Amniotic stem cell (primary cell): ENCODE measurements around the gene WDR1.

Source experiments
- DNase-seq: peaks from one replicate; lab custom pipeline; 2025; lab: John Stamatoyannopoulos, UW

Gene WDR1

DNA sequence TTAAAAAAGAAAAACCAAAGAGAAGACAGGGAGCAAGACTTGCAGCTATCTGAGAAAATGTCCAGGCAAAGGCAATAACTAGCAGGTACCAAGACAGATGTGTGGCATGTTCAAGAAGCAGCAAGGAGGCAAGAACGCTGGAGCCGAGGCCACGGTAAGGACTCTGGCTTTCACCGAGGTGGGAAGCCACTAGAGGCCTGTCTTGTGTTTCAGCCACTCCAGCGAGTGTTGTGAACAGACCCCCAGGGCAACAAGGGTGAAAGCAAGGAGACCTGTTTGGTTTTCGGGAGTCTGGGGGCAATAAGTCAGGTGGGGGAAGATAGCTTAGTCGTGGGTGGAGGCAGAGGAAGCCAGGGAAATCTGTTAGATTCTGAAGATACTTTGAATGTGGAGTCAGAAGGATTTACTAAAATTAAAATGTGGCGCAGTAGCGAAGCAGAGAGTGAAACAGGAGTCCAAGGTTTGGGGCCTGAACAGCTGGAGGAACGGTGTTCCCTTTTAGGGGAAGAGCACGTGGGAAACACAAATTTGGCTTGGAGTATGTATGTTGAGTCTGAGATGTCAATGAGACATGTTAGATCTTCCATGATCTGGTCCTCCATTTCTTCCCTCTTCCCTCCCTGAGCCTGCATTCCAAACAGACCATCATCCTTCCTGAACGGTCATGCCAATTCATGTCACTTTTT lies 3.1 kb downstream of the WDR1 start:
- DNase-seq = no peak

GRCh38 chr4:10112658-10113284 lies 3.8 kb downstream of the WDR1 start:
- no peak for DNase-seq

DNA sequence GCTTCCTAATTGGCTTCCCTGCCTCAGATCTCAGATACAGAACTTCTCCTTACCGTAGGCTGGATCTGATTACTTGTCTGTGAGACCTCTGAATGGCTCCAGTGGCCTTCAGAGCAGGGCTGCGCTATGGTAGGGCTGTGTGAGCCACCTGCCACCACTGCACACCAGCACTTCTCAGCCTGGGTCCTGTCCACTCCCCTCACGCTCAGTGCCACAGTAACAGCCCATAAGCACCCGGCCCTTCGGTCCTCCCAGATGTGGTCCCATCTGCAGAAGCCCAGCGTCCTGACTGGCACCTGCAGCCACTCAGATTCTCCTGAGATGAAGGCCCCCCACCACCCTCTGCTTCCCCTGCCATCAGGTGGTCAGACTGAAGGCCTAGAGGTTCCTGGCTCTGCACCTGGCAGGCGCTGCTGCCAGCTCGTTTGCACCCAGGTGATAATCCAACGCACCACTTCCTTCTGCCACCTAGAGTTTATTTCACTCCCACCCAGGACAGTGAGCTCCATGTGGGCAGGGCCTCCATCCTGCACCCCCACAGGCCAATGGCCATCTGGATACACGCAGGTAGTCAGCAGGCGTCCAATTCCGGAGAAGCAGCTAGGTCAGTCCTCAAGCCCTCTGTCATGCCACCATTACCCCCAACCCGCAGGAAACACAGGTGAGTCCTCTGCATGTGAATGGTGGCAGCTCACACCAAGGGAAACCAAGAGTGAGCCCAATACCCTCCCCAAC lies 5.4 kb downstream of the WDR1 start:
- DNase-seq = no peak

DNA sequence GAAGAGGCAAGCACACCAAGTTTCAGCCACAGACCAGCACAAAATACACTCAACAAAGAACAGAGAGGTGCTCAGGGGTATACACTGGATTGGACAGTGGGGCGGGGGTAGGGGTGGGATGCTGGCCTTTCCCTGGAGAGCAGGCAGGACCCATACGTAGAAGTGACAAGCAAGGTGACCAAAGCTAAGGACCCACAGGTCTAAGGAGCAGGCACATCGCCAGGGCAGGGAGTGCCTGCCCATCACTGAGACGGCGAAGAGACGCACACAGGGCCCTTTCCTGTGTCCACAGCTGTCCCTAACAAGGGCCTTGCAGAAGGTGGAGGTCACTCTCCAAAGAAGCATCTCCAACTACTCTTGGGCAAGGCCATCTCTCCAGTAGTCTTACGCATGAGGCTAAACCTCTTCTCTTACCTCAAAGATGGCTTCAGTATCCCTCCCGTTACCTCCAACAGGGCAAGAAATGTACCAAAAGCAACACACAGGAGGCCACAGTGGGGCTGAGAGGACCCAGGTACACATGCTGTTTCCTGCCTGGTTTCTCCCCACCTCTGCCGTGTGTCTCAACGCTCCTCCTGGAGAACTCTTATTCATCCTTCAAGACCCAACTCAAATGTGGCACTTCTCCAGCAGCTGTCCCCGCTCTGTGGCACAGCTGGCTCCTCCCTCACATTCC lies 6.5 kb downstream of the WDR1 start:
- DNase-seq = no peak

DNA sequence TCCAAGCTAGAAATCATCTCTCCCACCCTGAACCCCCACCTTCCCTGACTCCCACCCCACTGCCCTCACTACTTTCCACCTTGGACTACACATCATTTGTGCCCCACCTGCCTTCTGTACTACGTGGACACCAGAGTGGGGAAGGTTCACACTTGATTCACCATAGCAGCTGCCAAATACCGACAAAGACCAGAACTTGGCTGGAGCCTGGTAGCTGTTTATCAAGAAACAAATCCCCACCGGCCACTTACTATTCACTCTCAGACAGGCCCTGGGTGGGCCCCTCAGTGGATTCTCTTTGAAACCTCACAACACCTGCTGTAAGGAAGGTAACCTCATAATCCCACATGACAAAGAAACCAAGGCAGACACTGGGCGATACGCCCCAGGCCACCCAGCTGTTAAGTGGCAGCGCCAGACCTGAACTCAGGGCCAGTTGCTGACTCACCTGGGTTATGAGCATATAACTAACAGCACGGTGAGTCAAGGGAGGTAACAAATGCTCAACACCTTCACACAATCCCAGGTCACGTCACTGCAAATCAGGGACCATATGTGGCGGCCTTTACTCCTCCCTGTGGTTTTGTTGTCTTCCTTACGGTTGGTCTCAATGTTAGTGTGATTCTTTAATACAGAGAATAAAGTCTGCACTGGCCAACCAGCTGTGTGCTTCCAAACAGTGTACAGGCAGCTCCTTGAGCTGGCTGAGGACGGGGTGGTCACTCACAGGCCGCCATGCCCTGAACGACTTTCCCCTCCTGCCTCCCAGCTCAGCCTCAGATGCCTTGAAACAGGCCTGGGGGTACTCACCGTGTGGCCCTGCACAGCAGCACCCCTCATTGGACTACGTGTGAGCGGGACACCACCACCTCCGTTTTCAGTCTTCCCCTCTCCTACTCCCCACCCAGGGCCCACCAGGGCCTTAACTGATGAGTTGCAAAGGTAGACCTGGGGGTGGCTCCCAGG lies 7.5 kb downstream of the WDR1 start:
- no peak for DNase-seq

DNA sequence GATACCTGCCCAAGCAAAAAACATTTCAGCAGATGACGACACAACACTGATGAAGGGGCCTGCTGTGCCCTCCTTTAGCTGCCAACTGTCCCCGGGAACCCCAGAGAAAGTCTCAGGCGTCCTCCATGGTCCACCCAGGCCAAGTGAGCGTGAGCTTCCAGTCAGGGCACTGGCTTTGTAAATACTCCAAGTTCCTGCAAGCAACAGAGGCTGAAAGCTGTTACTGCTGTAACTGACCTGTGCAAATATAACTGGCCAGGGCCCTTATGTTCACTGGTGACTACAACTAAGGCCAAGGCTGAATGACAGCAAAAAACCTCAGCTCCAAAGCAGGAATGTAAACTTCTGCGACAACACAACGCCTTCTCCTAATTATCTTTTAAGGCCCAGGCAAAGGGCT lies 8.2 kb downstream of the WDR1 start:
- DNase-seq = no peak

- DNase-seq = no peak
Observed at GRCh38 chr4:10107111-10108091, 9.2 kb downstream of the WDR1 start.

- peak; percentile 96 for DNase-seq
Observed at GRCh38 chr4:10106421-10107039, 10.1 kb downstream of the WDR1 start.

DNA sequence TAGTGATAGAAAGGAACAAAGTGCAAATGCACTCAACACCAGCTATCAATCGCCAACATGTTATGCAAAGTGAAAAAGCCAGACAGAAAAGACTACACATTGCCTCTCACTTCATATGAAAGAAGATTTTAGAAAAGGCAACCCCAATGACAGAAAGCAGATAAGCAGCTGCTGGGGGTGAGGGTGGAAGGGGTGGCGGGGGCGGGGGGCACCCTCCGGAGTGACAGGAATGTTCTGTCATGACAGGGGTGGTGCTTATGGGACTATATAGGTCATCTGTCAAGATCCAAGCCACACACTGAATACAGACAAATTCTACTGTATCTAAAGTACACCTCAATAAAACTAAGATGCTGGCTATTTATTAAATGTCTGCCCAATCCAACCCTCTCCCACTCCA lies 10.7 kb downstream of the WDR1 start:
- DNase-seq = no peak

- no peak for DNase-seq
Observed at GRCh38 chr4:10105421-10105820, 11.2 kb downstream of the WDR1 start.

GRCh38 chr4:10104991-10105276 lies 11.7 kb downstream of the WDR1 start:
- DNase-seq = no peak

GRCh38 chr4:10104211-10104990 lies 12.2 kb downstream of the WDR1 start:
- no peak for DNase-seq

DNA sequence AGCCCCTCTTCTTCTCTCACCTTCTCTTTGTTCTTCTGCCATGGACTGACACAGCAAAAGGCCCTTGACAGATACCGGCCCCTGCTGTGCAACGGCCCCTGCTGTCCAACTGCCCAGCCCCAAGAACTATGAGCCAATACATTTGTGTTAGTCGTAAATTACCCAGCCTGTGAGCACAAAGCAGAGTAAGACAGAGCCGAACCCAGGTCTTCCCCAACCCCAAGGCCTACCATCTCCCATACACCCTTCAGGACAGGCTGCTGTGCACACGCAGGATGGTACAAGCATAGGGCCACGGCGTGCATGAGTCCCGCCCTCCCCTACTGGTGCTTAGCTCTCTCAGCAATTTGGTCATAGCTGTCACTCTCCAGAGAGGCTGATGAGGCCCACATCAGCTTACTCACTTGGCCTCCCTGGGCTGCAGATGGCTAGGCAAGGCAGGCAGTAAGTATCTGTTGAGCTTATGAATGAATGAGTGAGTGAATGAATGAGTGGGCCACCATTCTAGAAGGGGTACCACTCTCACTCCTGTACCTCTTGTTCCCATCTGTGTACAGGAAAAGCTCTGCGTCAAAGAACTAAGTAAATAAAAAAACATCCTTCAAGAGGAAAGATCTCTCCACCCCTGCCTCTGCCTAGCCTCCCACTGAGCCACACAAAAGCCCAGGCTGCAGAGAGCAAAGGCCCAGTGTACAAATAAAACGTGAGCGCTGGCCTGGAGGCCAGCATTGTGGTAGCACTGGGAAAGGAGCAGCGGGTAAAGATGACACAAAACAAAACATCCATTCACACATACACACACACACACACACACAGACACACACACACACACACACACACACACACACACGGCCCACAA lies 13.9 kb downstream of the WDR1 start:
- DNase-seq = no peak

DNA sequence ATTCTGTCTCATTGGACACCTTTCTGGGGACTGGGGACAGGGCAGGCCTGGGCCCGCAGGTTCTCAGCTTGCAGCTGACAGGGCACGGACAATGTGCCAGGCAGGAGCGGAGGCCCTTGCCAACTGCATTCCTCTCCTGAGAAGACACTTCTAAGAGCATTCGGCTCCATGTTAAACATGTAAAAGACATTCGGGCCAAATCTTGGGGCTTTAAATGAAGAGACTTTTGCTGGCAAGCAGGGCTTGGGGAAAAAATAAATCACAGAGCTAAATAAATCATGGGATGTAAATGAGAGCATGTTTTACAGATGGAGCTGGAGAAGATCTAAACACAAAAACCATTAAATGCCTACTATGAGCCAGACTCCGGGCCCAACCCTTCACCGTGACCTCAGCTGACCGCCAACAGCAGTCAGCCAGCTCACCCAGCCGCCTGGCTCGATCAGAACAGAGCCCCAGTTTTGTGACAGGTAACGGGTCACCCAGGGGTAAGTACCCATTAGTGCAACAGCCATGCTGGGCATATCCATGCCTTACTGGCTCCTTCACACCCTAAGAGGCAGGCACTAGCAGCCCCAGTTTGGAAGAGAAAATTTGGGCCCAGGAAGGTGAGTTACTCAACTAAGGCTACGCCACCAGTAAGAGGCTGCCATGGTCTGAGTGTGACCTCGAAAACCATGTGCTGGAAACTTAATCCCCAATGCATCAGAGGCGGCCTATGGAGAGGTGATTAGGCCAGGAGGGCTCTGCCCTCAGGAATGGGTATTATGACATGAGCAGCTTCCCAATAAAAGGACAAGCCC lies 14.7 kb downstream of the WDR1 start:
- no peak for DNase-seq

DNA sequence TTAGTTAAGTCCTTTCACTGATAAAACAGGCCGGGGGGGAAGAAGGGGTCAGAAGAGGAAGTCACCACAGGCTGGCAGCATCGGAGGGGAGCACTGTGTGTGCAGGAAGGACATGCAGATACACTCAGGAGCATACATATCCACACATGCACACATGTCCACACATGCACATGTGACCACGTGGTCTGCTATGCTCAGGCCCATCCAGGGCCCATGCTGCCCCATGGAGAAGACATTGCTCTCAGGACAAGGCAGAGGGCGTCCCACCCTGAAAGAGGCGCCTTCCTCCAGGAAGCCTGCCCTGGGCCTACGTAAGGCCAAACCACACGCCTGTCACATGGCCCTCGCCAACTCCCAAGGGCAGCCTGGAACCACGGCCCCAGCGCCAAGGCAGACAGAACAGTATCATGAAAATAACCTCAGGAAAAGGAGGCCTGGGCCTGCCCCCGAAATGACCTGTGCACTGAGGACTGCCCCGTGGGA lies 15.8 kb downstream of the WDR1 start:
- no peak for DNase-seq

DNA sequence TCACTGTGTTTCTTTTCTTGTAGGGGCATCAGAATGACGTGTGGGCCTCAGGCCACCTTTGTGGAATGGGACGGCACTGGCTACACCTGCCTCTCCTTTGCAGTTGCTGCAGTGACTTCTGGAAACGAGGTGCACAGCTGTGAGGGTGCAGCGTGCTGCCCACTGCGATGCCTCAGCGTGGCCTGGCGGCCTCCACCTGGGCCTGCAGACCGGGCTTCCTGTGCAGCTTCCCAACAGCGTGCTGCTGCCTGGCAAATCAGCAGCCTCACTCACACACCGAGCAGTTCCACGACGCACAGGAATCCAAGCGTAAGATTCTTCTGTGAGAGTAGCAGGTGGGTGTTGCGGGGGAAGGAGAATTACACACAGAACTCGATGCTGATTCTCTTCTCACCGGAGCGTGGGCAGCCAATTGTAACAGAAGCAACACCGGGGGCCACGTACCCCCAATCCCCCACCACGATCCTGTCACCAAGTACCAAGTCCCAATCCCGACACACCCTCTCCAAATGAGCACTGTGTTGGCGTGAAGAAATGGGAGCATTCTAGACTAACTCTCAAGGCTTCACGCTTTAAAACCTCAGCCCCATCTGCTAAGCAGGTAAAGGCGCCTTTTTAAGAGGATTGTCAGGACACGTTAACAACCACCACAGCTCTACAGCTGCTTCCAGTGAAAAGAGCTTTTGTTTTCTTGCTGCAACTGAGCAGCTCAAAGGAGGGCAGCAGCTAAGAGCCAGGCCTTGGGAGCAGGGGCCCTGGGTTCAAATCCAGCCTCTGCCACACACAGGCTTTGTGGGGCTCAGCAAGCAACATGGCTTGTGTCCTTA lies 16.9 kb downstream of the WDR1 start:
- no peak for DNase-seq

GRCh38 chr4:10098780-10099160 lies 17.8 kb downstream of the WDR1 start:
- no peak for DNase-seq
